SK-N-MC (cell line): ENCODE data around the gene FBXL7.

Experiments
- DNase-seq: peaks from one replicate; pipeline ENCODE4 v3.0.0-alpha.2; 2011; ENCODE audit warnings: low read depth, low spot score
- H3K27ac ChIP-seq: fragments of 200-600 bp; sonication (generic); 2 replicates; pipeline ENCODE4 v1.5.1; 2016; ENCODE audit warnings: mixed run types
- H3K36me3 ChIP-seq: fragments of 200-600 bp; sonication (generic); 2 replicates; pipeline ENCODE4 v1.6.1; 2017; ENCODE audit warnings: antibody characterized with exemption, low read length, mixed read lengths; ENCODE audit not compliant: insufficient read depth
- H3K4me3 ChIP-seq: fragments of 200-600 bp; sonication (generic); 2 replicates; pipeline ENCODE4 v1.5.1; 2016
- H3K9ac ChIP-seq: fragments of 200-600 bp; sonication (generic); 2 replicates; pipeline ENCODE4 v1.8.0; 2017; ENCODE audit warnings: mixed run types, mixed read lengths; ENCODE audit not compliant: insufficient read length
- H3K9me3 ChIP-seq: fragments of 200-600 bp; sonication (generic); 2 replicates; pipeline ENCODE4 v1.6.1; 2017; ENCODE audit warnings: low read depth, mild to moderate bottlenecking, antibody characterized with exemption, low read length, moderate library complexity, mixed read lengths
- EZH2 ChIP-seq: fragments of 200-600 bp; sonication (generic); IDR thresholded peaks from one replicate; pipeline ENCODE4 v1.6.1; 2017; ENCODE audit warnings: antibody characterized with exemption
- FOXP2 ChIP-seq: optimal IDR thresholded peaks from 2 replicates; pipeline ENCODE3; 2011; ENCODE audit warnings: mild to moderate bottlenecking, moderate library complexity; ENCODE audit not compliant: insufficient read depth; ENCODE audit errors: extremely low read length, control extremely low read depth
- POLR2AphosphoS5 ChIP-seq: IDR thresholded peaks from 2 replicates; pipeline ENCODE4 v1.6.1; 2012; ENCODE audit warnings: mild to moderate bottlenecking, low read depth, low read length, borderline replicate concordance

The FBXL7 gene

DNA sequence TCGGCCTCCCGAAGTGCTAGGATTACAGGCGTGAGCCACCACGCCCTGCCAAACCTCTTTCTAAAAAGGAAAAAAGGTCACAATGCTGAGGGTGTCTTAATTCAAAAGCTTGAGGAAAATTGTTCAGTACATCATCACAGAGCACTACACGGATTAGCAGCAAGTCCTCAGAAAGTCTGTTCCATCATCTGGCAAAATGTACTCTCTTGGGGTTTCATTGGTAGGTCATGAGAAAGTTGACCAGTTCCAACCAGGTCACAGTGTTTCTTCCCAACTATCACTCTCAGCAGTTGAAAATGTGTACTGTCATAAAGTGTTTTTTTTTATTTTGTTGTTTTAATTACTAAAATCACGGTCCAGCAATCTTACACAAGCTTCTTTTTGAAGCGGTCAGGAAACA lies 299.6 kb downstream of the FBXL7 start:
- no peak overlapping the region for H3K9ac ChIP-seq
- H3K9me3 ChIP-seq = no peaks in the 10 kb centered on the region
- no peak overlapping the region for H3K4me3 ChIP-seq
- H3K27ac ChIP-seq = no peak overlapping the region
- TF ChIP-seq FOXP2 (no peak), EZH2 (no peak), POLR2AphosphoS5 (no peak)
- no peaks in the 10 kb centered on the region for H3K36me3 ChIP-seq
- no peak for DNase-seq

DNA sequence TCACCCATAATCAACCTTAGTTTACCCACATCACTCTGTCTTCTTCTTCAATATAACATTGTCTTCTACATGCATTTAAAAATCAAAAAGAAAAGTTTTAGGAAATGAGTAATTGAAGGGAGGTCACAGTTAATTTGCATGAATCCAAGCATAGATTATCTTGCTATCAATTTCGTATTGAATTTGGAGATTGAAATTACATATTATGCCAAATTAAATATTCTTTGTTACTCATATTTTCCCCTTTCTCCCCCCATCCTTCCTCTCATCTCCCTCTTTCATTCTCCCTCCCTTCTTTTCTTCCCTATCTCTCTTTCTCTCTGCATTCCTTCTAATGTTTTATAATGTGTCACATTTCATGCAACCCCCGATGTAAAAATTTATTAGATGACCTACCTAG lies 303.3 kb downstream of the FBXL7 start:
- Histone ChIP-seq H3K36me3 (no peaks in the 10 kb centered on the region), H3K9me3 (no peaks in the 10 kb centered on the region), H3K27ac (no peak overlapping the region), H3K4me3 (no peak overlapping the region), H3K9ac (no peak overlapping the region)
- DNase-seq = no peak
- TF ChIP-seq EZH2 (no peak), FOXP2 (no peak), POLR2AphosphoS5 (no peak)

DNA sequence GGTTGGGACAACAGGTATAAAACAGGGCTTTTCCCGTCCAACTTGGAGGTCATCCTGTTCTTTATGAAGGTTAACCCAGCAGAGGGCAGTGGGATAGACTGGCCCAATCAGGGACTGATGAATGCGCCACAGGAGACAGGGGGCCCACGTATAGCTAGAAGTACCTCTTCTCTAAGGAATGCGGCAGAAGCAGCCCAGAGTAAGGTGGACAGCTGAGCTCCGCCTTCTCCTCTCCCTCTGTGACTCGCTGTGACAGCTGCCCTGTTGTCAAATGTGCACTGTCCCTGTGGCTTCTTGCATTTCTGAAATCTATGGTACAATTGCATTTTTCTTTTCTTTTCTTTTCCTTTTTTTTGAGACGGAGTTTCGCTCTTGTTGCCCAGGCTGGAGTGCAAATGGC lies 306.6 kb downstream of the FBXL7 start:
- Histone ChIP-seq H3K27ac (no peak overlapping the region), H3K9me3 (no peaks in the 10 kb centered on the region), H3K36me3 (no peaks in the 10 kb centered on the region), H3K4me3 (no peak overlapping the region), H3K9ac (no peak overlapping the region)
- no peak for TF ChIP-seq POLR2AphosphoS5
- no peak for TF ChIP-seq EZH2
- TF ChIP-seq FOXP2 = no peak
- no peak for DNase-seq

DNA sequence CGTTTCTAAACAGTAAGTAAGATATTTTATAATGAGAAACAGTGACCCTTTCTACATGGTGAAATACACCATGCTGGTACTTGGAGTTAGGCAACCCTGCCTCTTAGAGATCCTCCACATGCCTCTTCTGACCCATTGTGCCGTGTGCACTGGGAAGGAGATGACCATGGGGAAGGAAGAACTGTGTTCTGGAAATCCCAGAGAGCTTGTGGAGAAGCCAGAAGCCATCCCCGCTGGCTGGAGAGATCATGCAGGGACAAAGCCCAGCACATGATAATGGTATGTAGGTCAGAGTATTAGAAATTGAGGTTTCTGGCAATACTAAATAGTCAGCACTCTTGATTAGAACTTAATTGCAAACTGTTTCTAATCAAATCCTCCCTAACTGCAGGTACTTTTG lies 307.3 kb downstream of the FBXL7 start:
- H3K36me3 ChIP-seq = no peaks in the 10 kb centered on the region
- no peak for TF ChIP-seq POLR2AphosphoS5
- TF ChIP-seq EZH2 = no peak
- TF ChIP-seq FOXP2 = no peak
- H3K27ac ChIP-seq = no peak overlapping the region
- no peak for DNase-seq
- H3K9me3 ChIP-seq = no peaks in the 10 kb centered on the region
- H3K4me3 ChIP-seq = no peak overlapping the region
- H3K9ac ChIP-seq = no peak overlapping the region

DNA sequence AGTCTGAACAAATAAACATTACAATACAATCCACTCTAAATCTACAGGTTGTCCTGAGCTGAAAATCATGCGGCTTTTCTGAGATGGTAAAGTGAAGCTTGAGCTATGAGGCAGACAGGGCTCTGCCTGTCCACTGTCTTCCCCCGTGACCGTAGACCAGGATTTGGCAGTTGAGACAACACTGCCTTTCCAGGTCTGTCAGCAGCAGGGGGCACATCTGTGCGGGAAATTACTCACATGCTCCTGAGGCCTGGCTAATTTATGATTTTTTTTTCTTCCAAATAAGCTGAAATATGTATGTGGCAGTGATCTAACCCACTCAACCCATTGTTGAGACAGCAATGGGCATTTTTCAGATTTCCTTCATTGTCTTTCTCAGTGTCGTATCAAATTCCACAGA lies 307.9 kb downstream of the FBXL7 start:
- Histone ChIP-seq H3K9ac (no peak overlapping the region), H3K4me3 (no peak overlapping the region), H3K36me3 (no peaks in the 10 kb centered on the region), H3K9me3 (no peaks in the 10 kb centered on the region), H3K27ac (no peak overlapping the region)
- no peak for DNase-seq
- TF ChIP-seq POLR2AphosphoS5 = no peak

DNA sequence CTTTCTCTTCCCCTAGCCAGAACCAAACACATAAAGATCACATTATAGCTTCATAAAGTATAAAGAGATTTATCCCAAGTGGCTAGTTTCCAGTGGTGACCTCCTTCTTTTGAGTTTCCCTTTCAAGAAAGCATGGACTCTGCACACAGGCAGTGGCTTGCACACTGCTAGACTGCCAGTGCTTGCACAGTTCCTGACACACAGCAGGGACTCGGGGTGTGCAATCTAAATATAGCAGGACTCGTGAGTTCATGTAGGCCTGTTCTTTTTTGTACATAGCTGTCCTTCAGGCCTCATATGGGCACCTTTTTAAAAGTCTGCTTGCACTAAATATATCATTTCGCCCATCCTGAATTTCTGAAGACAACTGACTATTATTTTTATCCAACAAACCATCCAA lies 308.6 kb downstream of the FBXL7 start:
- H3K9ac ChIP-seq = no peak overlapping the region
- no peaks in the 10 kb centered on the region for H3K36me3 ChIP-seq

DNA sequence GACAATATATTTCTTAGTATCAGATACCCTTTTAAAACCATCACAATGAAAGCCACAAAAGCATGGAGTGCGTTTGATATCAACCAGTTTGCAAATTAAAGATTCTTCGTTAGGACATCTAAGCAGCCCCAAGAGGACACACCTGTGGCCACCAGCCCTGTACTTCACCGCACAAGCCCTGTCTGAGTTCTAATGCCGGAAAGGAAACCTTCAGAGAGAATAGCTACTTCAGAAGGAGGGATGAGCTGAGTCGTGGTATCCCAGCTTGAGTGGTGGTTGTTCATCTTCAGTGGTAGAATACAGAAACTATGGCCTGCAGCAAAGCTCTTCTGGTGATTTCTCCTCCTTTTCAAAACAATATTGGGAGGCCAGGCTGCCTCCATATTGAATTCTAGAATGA lies 319.6 kb downstream of the FBXL7 start:
- TF ChIP-seq POLR2AphosphoS5 = no peak
- TF ChIP-seq EZH2 = no peak
- TF ChIP-seq FOXP2 = no peak
- Histone ChIP-seq H3K9ac (no peak overlapping the region), H3K27ac (no peak overlapping the region), H3K4me3 (no peak overlapping the region), H3K36me3 (no peaks in the 10 kb centered on the region), H3K9me3 (no peaks in the 10 kb centered on the region)
- DNase-seq = no peak

More for the DNA sequence above, 308.6 kb downstream of the FBXL7 start:
- no peak overlapping the region for H3K27ac ChIP-seq
- DNase-seq = no peak
- TF ChIP-seq EZH2 (no peak), FOXP2 (no peak), POLR2AphosphoS5 (no peak)
- H3K4me3 ChIP-seq = no peak overlapping the region
- no peaks in the 10 kb centered on the region for H3K9me3 ChIP-seq

DNA sequence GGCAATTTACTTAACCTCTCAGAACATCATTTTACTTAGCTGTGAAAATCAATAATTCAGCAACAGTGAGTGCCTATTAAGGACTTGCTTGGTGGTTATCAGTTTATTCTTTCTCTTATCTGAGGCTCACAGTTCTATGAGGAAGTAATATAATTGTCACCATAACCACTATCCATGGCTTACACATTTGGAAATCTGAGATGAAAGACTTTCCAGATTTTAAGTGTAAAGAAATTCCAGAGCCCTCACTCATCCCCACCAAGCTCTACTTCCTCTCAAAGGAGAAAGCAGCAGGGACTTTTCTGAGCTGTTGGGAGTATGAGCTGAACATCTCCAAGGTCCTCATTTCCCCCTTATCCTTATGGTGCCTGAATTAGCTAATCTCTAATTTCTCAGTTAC lies 321.5 kb downstream of the FBXL7 start:
- no peak overlapping the region for H3K9ac ChIP-seq
- DNase-seq = no peak

DNA sequence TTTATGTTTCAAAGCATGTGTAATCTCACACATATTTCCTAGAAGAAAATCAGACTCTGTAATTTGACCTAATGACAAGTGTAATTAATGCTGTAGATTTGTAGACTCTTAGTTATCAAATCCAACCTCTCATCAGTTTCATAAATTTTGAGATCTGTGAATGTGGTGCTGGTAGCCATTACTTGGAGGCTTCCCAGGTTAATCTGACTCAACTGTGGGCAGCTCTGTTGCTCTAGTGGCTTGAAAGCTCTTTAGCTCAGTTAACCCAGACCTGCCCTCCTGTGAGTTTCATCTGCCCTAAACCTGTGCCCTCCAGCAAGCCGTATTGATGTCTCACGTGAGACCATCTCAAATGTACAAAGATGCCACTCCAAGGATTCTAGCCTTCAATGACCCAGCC lies 323.4 kb downstream of the FBXL7 start:
- TF ChIP-seq POLR2AphosphoS5 (no peak), FOXP2 (no peak), EZH2 (no peak)
- no peaks in the 10 kb centered on the region for H3K9me3 ChIP-seq
- H3K9ac ChIP-seq = no peak overlapping the region
- no peak overlapping the region for H3K27ac ChIP-seq
- DNase-seq = no peak
- no peak overlapping the region for H3K4me3 ChIP-seq
- no peaks in the 10 kb centered on the region for H3K36me3 ChIP-seq

More for the DNA sequence above, 321.5 kb downstream of the FBXL7 start:
- no peaks in the 10 kb centered on the region for H3K9me3 ChIP-seq
- H3K36me3 ChIP-seq = no peaks in the 10 kb centered on the region
- no peak for TF ChIP-seq EZH2
- H3K27ac ChIP-seq = no peak overlapping the region
- no peak overlapping the region for H3K4me3 ChIP-seq
